ENCODE results near the gene DCC. TPM values are rescaled to one million over a fixed set of nuclear protein-coding genes. Genes with fewer than 3 reads are reported as not detected.

DCC gene
- total RNA-seq, 1 experiment from 2014 or later = 0.72 TPM

DNA sequence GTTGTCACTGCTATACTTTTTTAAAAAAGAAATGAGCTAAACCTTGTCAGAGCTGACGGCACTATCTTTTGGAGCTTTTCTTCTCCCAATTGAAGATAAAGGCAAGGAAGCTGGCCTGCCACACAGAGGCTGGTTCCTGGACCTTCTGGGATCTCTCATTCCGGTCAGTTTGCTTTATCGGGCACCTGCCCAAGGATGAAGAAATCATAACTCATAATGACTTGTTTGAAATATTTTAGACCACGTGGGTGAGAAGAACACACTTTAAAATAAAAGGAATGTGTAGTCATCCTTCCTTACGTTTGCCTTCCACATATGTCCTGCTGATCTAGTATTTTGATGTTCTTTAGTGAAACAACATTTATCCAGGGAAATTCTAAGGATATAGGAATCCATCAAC, 535.7 kb downstream of the DCC start:
- Mint-ChIP-seq H3K27ac (no peak overlapping the region), H3K4me1 (peaks cover 2% of the 10 kb centered on the region), H3K36me3 (no peaks in the 10 kb centered on the region), H3K27me3 (ENCODE audit: low read depth) (no peaks in the 10 kb centered on the region), H3K9me3 (peaks cover 4% of the 10 kb centered on the region), H3K4me3 (no peak overlapping the region)
- no peak for DNase-seq (ENCODE audit: low spot score)
- TF ChIP-seq HMGA2 (CRISPR knock-in tag; IDR thresholded peaks at IDR 0.05) (no peak), NFATC4 (CRISPR knock-in tag; IDR thresholded peaks at IDR 0.05) (no peak), GTF2I (CRISPR knock-in tag; conservative IDR thresholded peaks at IDR 0.05) (no peak), FOXJ3 (CRISPR knock-in tag; IDR thresholded peaks at IDR 0.05; ENCODE audit: borderline replicate concordance) (no peak), TEAD4 (CRISPR knock-in tag; IDR thresholded peaks at IDR 0.05) (no peak), NR2C2 (CRISPR knock-in tag; IDR thresholded peaks at IDR 0.05) (no peak)
- TF ChIP-seq, protein P1, sequence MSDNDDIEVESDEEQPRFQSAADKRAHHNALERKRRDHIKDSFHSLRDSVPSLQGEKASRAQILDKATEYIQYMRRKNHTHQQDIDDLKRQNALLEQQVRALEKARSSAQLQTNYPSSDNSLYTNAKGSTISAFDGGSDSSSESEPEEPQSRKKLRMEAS (CRISPR knock-in tag; IDR thresholded peaks at IDR 0.05) = no peak
- TF ChIP-seq, protein P2, sequence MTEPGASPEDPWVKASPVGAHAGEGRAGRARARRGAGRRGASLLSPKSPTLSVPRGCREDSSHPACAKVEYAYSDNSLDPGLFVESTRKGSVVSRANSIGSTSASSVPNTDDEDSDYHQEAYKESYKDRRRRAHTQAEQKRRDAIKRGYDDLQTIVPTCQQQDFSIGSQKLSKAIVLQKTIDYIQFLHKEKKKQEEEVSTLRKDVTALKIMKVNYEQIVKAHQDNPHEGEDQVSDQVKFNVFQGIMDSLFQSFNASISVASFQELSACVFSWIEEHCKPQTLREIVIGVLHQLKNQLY (CRISPR knock-in tag; IDR thresholded peaks at IDR 0.05) = no peak
- TF ChIP-seq, protein P3, sequence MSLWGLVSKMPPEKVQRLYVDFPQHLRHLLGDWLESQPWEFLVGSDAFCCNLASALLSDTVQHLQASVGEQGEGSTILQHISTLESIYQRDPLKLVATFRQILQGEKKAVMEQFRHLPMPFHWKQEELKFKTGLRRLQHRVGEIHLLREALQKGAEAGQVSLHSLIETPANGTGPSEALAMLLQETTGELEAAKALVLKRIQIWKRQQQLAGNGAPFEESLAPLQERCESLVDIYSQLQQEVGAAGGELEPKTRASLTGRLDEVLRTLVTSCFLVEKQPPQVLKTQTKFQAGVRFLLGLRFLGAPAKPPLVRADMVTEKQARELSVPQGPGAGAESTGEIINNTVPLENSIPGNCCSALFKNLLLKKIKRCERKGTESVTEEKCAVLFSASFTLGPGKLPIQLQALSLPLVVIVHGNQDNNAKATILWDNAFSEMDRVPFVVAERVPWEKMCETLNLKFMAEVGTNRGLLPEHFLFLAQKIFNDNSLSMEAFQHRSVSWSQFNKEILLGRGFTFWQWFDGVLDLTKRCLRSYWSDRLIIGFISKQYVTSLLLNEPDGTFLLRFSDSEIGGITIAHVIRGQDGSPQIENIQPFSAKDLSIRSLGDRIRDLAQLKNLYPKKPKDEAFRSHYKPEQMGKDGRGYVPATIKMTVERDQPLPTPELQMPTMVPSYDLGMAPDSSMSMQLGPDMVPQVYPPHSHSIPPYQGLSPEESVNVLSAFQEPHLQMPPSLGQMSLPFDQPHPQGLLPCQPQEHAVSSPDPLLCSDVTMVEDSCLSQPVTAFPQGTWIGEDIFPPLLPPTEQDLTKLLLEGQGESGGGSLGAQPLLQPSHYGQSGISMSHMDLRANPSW (CRISPR knock-in tag; conservative IDR thresholded peaks at IDR 0.05; ENCODE audit: low read depth) = no peak
- TF ChIP-seq, protein P4, sequence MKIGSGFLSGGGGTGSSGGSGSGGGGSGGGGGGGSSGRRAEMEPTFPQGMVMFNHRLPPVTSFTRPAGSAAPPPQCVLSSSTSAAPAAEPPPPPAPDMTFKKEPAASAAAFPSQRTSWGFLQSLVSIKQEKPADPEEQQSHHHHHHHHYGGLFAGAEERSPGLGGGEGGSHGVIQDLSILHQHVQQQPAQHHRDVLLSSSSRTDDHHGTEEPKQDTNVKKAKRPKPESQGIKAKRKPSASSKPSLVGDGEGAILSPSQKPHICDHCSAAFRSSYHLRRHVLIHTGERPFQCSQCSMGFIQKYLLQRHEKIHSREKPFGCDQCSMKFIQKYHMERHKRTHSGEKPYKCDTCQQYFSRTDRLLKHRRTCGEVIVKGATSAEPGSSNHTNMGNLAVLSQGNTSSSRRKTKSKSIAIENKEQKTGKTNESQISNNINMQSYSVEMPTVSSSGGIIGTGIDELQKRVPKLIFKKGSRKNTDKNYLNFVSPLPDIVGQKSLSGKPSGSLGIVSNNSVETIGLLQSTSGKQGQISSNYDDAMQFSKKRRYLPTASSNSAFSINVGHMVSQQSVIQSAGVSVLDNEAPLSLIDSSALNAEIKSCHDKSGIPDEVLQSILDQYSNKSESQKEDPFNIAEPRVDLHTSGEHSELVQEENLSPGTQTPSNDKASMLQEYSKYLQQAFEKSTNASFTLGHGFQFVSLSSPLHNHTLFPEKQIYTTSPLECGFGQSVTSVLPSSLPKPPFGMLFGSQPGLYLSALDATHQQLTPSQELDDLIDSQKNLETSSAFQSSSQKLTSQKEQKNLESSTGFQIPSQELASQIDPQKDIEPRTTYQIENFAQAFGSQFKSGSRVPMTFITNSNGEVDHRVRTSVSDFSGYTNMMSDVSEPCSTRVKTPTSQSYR (CRISPR knock-in tag; IDR thresholded peaks at IDR 0.05) = no peak
- no peak for ATAC-seq
- CTCF ChIA-PET = no interaction called here
- POLR2A ChIA-PET = no interaction called here

DNA sequence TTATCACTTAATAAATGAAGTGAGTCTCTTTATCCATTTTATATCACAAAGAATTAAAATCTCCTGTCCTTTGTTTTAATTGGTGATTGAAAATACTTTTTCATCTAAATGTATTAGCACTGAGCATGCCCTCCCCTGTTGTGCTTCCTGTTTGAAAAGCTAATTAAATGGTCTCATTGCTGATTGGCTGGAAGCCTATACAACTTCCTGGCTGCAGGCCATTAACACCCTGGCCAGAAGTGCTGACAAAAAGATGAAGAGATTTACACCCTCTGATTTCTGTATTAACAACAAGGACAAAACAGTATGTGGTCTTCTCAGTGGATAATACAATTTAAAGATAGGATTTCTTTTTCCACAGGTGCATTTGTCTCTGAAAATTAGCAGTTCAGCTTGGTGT, 548.0 kb downstream of the DCC start:
- peaks cover 4% of the 10 kb centered on the region; the same call in 1 of the 2 replicates for H3K36me3 Mint-ChIP-seq
- no peak for TF ChIP-seq TCF7 (CRISPR knock-in tag; IDR thresholded peaks at IDR 0.05; ENCODE audit: low read depth)
- TF ChIP-seq, protein P5, sequence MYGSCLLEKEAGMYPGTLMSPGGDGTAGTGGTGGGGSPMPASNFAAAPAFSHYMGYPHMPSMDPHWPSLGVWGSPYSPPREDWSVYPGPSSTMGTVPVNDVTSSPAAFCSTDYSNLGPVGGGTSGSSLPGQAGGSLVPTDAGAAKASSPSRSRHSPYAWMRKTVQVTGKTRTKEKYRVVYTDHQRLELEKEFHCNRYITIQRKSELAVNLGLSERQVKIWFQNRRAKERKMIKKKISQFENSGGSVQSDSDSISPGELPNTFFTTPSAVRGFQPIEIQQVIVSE (CRISPR knock-in tag; IDR thresholded peaks at IDR 0.05; ENCODE audit: borderline replicate concordance) = no peak
- TF ChIP-seq CREM (CRISPR knock-in tag; IDR thresholded peaks at IDR 0.05) = no peak
- no peak for TF ChIP-seq ZNF232 (CRISPR knock-in tag; IDR thresholded peaks at IDR 0.05)
- TF ChIP-seq, protein P6, sequence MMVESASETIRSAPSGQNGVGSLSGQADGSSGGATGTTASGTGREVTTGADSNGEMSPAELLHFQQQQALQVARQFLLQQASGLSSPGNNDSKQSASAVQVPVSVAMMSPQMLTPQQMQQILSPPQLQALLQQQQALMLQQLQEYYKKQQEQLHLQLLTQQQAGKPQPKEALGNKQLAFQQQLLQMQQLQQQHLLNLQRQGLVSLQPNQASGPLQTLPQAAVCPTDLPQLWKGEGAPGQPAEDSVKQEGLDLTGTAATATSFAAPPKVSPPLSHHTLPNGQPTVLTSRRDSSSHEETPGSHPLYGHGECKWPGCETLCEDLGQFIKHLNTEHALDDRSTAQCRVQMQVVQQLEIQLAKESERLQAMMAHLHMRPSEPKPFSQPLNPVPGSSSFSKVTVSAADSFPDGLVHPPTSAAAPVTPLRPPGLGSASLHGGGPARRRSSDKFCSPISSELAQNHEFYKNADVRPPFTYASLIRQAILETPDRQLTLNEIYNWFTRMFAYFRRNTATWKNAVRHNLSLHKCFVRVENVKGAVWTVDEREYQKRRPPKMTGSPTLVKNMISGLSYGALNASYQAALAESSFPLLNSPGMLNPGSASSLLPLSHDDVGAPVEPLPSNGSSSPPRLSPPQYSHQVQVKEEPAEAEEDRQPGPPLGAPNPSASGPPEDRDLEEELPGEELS (CRISPR knock-in tag; IDR thresholded peaks at IDR 0.05) = no peak
- TF ChIP-seq, protein P3 (CRISPR knock-in tag; conservative IDR thresholded peaks at IDR 0.05; ENCODE audit: low read depth) = no peak
- no peak for TF ChIP-seq CREB1 (CRISPR knock-in tag; IDR thresholded peaks at IDR 0.05)
- POLR2A ChIA-PET = no interaction called here
- peaks cover 11% of the 10 kb centered on the region for H3K9me3 Mint-ChIP-seq
- DNase-seq (ENCODE audit: low spot score) = no peak
- CTCF ChIA-PET = interaction anchor here (0.5 kb wide), 1 partner anchor 1218 kb away, joined by 3 read pairs; no protein-coding TSS in a partner anchor
- H3K4me3 Mint-ChIP-seq = no peak overlapping the region
- H3K27me3 Mint-ChIP-seq (ENCODE audit: low read depth) = no peaks in the 10 kb centered on the region; the same call in none of the 2 replicates
- no peak overlapping the region for H3K27ac Mint-ChIP-seq
- H3K4me1 Mint-ChIP-seq = peaks cover 4% of the 10 kb centered on the region
- ATAC-seq = peak; percentile 69
